H9 (cell line): Measurements from ENCODE around the gene COLEC12. TPM values are rescaled to one million over a fixed set of nuclear protein-coding genes. Genes with fewer than 3 reads are reported as not detected.

Source experiments
- DNase-seq: peaks from one replicate; pipeline ENCODE4 v3.0.0-alpha.2; 2017
- H2AFZ ChIP-seq: one replicate; pipeline ENCODE4 v1.6.1; 2013; ENCODE audit warnings: mild to moderate bottlenecking, low read length, control low read depth, moderate library complexity
- H2AK5ac ChIP-seq: 2 replicates; pipeline ENCODE4 v1.6.1; 2013; ENCODE audit warnings: low read length, control low read depth, mixed read lengths; ENCODE audit not compliant: insufficient read length
- H2BK120ac ChIP-seq: one replicate; pipeline ENCODE4 v1.6.1; 2013; ENCODE audit warnings: low read depth, mild to moderate bottlenecking, low read length, control low read depth, inconsistent platforms; ENCODE audit not compliant: poor library complexity, severe bottlenecking
- H2BK12ac ChIP-seq: 2 replicates; pipeline ENCODE4 v1.6.1; 2013; ENCODE audit warnings: low read length, control low read depth, mixed read lengths, low read depth; ENCODE audit not compliant: insufficient read length
- H2BK15ac ChIP-seq: 2 replicates; pipeline ENCODE4 v1.6.1; 2013; ENCODE audit warnings: low read depth, low read length, control low read depth
- H2BK20ac ChIP-seq: one replicate; pipeline ENCODE4 v1.6.1; 2013; ENCODE audit warnings: low read depth, mild to moderate bottlenecking, low read length, control low read depth, inconsistent platforms; ENCODE audit not compliant: poor library complexity, severe bottlenecking
- H2BK5ac ChIP-seq: 2 replicates; pipeline ENCODE4 v1.6.1; 2013; ENCODE audit warnings: low read length, control low read depth, mixed read lengths; ENCODE audit not compliant: insufficient read length
- H3K14ac ChIP-seq: 2 replicates; pipeline ENCODE4 v1.6.1; 2013; ENCODE audit warnings: low read length, control low read depth; ENCODE audit not compliant: insufficient read depth
- H3K18ac ChIP-seq: 2 replicates; pipeline ENCODE4 v1.6.1; 2013; ENCODE audit warnings: low read depth, mild to moderate bottlenecking, mixed read lengths, low read length, control low read depth; ENCODE audit not compliant: insufficient read length
- H3K23ac ChIP-seq: 2 replicates; pipeline ENCODE4 v1.6.1; 2013; ENCODE audit warnings: low read length, control low read depth, mixed read lengths, low read depth; ENCODE audit not compliant: insufficient read length
- H3K23me2 ChIP-seq: 2 replicates; pipeline ENCODE4 v1.6.1; 2013; ENCODE audit warnings: low read depth, mild to moderate bottlenecking, mixed read lengths, low read length, control low read depth; ENCODE audit not compliant: insufficient read length, poor library complexity, severe bottlenecking
- H3K27ac ChIP-seq: 2 replicates; pipeline ENCODE4 v1.5.1; 2013; ENCODE audit warnings: low read length, control low read depth, mixed read lengths, low read depth; ENCODE audit not compliant: insufficient read length
- H3K27me3 ChIP-seq: 2 replicates; pipeline ENCODE4 v1.6.1; 2013; ENCODE audit warnings: low read length, control low read depth, inconsistent platforms; ENCODE audit not compliant: insufficient read depth
- H3K4ac ChIP-seq: 2 replicates; pipeline ENCODE4 v1.6.1; 2013; ENCODE audit warnings: low read depth, mild to moderate bottlenecking, control low read depth, inconsistent platforms, low read length, moderate library complexity
- H3K4me1 ChIP-seq: 2 replicates; pipeline ENCODE4 v1.6.1; 2013; ENCODE audit warnings: low read length, control low read depth, inconsistent platforms; ENCODE audit not compliant: insufficient read depth
- H3K4me2 ChIP-seq: 2 replicates; pipeline ENCODE4 v1.6.1; 2013; ENCODE audit warnings: low read length, control low read depth, mixed read lengths; ENCODE audit not compliant: insufficient read length, insufficient read depth
- H3K56ac ChIP-seq: 2 replicates; pipeline ENCODE4 v1.6.1; 2013; ENCODE audit warnings: low read depth, mild to moderate bottlenecking, mixed read lengths, low read length, control low read depth; ENCODE audit not compliant: insufficient read length
- H3K79me1 ChIP-seq: 2 replicates; pipeline ENCODE4 v1.6.1; 2013; ENCODE audit warnings: low read depth, mild to moderate bottlenecking, moderate library complexity, low read length, control low read depth, inconsistent platforms; ENCODE audit not compliant: insufficient read depth, poor library complexity, severe bottlenecking
- H3K79me2 ChIP-seq: 2 replicates; pipeline ENCODE4 v1.6.1; 2013; ENCODE audit warnings: low read length, control low read depth, inconsistent platforms; ENCODE audit not compliant: insufficient read depth
- H3K9ac ChIP-seq: 2 replicates; pipeline ENCODE4 v1.6.1; 2013; ENCODE audit warnings: low read length, control low read depth, mixed read lengths; ENCODE audit not compliant: insufficient read length; ENCODE audit errors: extremely low read depth
- H3K9me3 ChIP-seq: one replicate; pipeline ENCODE4 v1.6.1; 2013; ENCODE audit warnings: low read depth, low read length, inconsistent platforms; ENCODE audit not compliant: control insufficient read depth
- H3T11ph ChIP-seq: one replicate; pipeline ENCODE4 v1.6.1; 2013; ENCODE audit warnings: mild to moderate bottlenecking, low read length, control low read depth, inconsistent platforms
- H4K20me1 ChIP-seq: one replicate; pipeline ENCODE4 v1.6.1; 2013; ENCODE audit not compliant: control insufficient read depth, insufficient read length, insufficient read depth
- H4K5ac ChIP-seq: 2 replicates; pipeline ENCODE4 v1.6.1; 2013; ENCODE audit warnings: low read depth, mild to moderate bottlenecking, mixed read lengths, low read length, control low read depth; ENCODE audit not compliant: insufficient read length
- H4K8ac ChIP-seq: replicated peaks from 2 replicates; pipeline ENCODE4 v1.6.1; 2013; ENCODE audit warnings: low read length, control low read depth, mixed read lengths, low read depth; ENCODE audit not compliant: insufficient read length
- H4K91ac ChIP-seq: 2 replicates; pipeline ENCODE4 v1.6.1; 2013; ENCODE audit warnings: low read depth, mild to moderate bottlenecking, moderate library complexity, mixed read lengths, low read length, control low read depth; ENCODE audit not compliant: insufficient read length
- H3K27ac Mint-ChIP-seq, 3 experiments: 2 replicates in 2 of 3; 3 replicates in 1 of 3; pipeline ENCODE4 v1.8.0; 2020 to 2021; ENCODE audit warnings: mixed read lengths in 3 of 3, mild to moderate bottlenecking in 1 of 3, moderate library complexity in 1 of 3
- H3K27me3 Mint-ChIP-seq: 2 replicates; pipeline ENCODE4 v1.8.0; 2021; ENCODE audit warnings: low read depth, mild to moderate bottlenecking, moderate library complexity, mixed read lengths
- H3K36me3 Mint-ChIP-seq, 3 experiments: 2 replicates in 2 of 3; 3 replicates in 1 of 3; pipeline ENCODE4 v1.8.0; 2020 to 2021; ENCODE audit warnings: low read depth in 3 of 3, mixed read lengths in 3 of 3; ENCODE audit not compliant: insufficient read depth in 1 of 3
- H3K4me1 Mint-ChIP-seq, 2 experiments: 2 replicates each; pipeline ENCODE4 v1.8.0; 2020; ENCODE audit warnings: mixed read lengths in 2 of 2
- H3K4me3 Mint-ChIP-seq, 2 experiments: 2 replicates in 1 of 2; 3 replicates in 1 of 2; pipeline ENCODE4 v1.8.0; 2020 to 2021; ENCODE audit warnings: mild to moderate bottlenecking in 2 of 2, mixed read lengths in 2 of 2, moderate library complexity in 1 of 2
- H3K9me3 Mint-ChIP-seq, 2 experiments: 2 replicates in 1 of 2; 3 replicates in 1 of 2; pipeline ENCODE4 v1.8.0; 2020; ENCODE audit warnings: mild to moderate bottlenecking in 2 of 2, mixed read lengths in 2 of 2, moderate library complexity in 1 of 2
- WGBS: extraction: QIAGEN DNeasy Blood & Tissue Kit; methylation state at CpG from one replicate; pipeline ENCODE4 v1.1.7; 2013; ENCODE audit warnings: missing lambda C conversion rate, low lambda C conversion rate, mixed read lengths; ENCODE audit not compliant: insufficient read length; ENCODE audit errors: extremely low coverage; 5-methylcytosine and 5-hydroxymethylcytosine counted together
- total RNA-seq: library from RNA; stranded (reverse); gene quantifications from 2 replicates; pipeline ENCODE4 v1.2.1, GENCODE V29; 2021
- TF ChIP-seq, protein P1 (sequence below): fragments of 200-600 bp; sonication (generic); conservative IDR thresholded peaks from 3 replicates; pipeline ENCODE4 v1.8.0; 2021; ENCODE audit warnings: antibody characterized with exemption, mild to moderate bottlenecking

Gene COLEC12
- total RNA-seq, 1 experiment from 2014 or later, result 0.70 TPM

DNA sequence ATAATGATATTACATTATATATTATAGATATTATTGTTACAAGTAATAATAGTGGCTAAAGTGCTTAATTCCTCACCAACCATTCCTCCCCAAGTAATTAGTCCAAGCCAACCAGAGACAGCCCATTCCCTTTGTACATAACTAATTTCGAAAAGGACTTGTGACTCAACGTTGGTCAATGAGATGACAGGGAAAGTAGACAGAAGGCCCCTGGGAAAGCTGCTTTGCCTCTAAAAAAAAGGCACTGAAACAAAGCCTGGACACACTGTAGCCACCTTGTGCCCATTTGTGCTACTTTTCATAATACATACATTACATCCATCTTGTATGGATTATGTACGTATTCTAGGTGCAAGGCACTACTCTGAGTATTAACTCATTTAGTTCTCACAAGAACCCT lies 28.8 kb downstream of the COLEC12 start:
- H2BK120ac ChIP-seq, result no peak overlapping the region
- no CpG with 5 or more reads among the region's 3 CpGs for WGBS
- H3K27ac ChIP-seq, result no peak overlapping the region
- H2AFZ ChIP-seq, result no peak overlapping the region
- H3T11ph ChIP-seq, result no peak overlapping the region
- Mint-ChIP-seq H3K36me3 (no peaks in the 10 kb centered on the region), H3K27ac (no peak overlapping the region), H3K4me1 (peaks cover 16 to 23% of the 10 kb centered on the region in 2 experiments), H3K4me3 (no peak overlapping the region), H3K9me3 (no peaks in the 10 kb centered on the region), H3K27me3 (no peaks in the 10 kb centered on the region; the same call in 1 of the 2 replicates)
- no peaks in the 10 kb centered on the region for H4K20me1 ChIP-seq
- no peak for DNase-seq
- no peaks in the 10 kb centered on the region for H3K27me3 ChIP-seq
- no peak overlapping the region for H3K14ac ChIP-seq
- no peaks in the 10 kb centered on the region for H3K79me1 ChIP-seq
- no peak overlapping the region for H3K56ac ChIP-seq
- no peak overlapping the region for H4K5ac ChIP-seq
- H4K8ac ChIP-seq, result no peak overlapping the region
- H3K4ac ChIP-seq, result no peak overlapping the region
- H2BK5ac ChIP-seq, result no peak overlapping the region
- H3K9ac ChIP-seq, result no peak overlapping the region
- H3K23ac ChIP-seq, result no peak overlapping the region
- no peak overlapping the region for H2BK15ac ChIP-seq
- no peak overlapping the region for H2AK5ac ChIP-seq
- H3K18ac ChIP-seq, result no peak overlapping the region
- no peak overlapping the region for H4K91ac ChIP-seq
- TF ChIP-seq, protein P1, sequence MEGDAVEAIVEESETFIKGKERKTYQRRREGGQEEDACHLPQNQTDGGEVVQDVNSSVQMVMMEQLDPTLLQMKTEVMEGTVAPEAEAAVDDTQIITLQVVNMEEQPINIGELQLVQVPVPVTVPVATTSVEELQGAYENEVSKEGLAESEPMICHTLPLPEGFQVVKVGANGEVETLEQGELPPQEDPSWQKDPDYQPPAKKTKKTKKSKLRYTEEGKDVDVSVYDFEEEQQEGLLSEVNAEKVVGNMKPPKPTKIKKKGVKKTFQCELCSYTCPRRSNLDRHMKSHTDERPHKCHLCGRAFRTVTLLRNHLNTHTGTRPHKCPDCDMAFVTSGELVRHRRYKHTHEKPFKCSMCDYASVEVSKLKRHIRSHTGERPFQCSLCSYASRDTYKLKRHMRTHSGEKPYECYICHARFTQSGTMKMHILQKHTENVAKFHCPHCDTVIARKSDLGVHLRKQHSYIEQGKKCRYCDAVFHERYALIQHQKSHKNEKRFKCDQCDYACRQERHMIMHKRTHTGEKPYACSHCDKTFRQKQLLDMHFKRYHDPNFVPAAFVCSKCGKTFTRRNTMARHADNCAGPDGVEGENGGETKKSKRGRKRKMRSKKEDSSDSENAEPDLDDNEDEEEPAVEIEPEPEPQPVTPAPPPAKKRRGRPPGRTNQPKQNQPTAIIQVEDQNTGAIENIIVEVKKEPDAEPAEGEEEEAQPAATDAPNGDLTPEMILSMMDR, result no peak
- H2BK20ac ChIP-seq, result no peak overlapping the region
- no peak overlapping the region for H2BK12ac ChIP-seq
- no peaks in the 10 kb centered on the region for H3K79me2 ChIP-seq
- no peak overlapping the region for H3K4me2 ChIP-seq
- peaks cover 6% of the 10 kb centered on the region; the same call in 1 of the 2 replicates for H3K4me1 ChIP-seq
- H3K23me2 ChIP-seq, result no peaks in the 10 kb centered on the region
- H3K9me3 ChIP-seq, result no peaks in the 10 kb centered on the region
